ENCODE results near the gene BCAS3.

Gene BCAS3

GRCh38 chr17:61199431-61200338 is 522.0 kb downstream of the BCAS3 start:
- no peak for DNase-seq (ENCODE audit: low read depth in 2 of 2)

GRCh38 chr17:61200339-61200715 is 522.7 kb downstream of the BCAS3 start:
- no peak for DNase-seq (ENCODE audit: low read depth in 2 of 2)

- DNase-seq (ENCODE audit: low read depth in 2 of 2) = peak; percentile 86
Observed at GRCh38 chr17:61201211-61201610, 523.6 kb downstream of the BCAS3 start.

- no peak for DNase-seq (ENCODE audit: low read depth in 2 of 2)
Observed at GRCh38 chr17:61202564-61202963, 524.9 kb downstream of the BCAS3 start.

GRCh38 chr17:61203671-61204131 is 526.0 kb downstream of the BCAS3 start:
- no peak for DNase-seq (ENCODE audit: low read depth in 2 of 2)

GRCh38 chr17:61204456-61204855 is 526.8 kb downstream of the BCAS3 start:
- no peak for DNase-seq (ENCODE audit: low read depth in 2 of 2)

- no peak for DNase-seq (ENCODE audit: low read depth in 2 of 2)
Observed at GRCh38 chr17:61205401-61205800, 527.8 kb downstream of the BCAS3 start.

GRCh38 chr17:61205931-61206330 is 528.3 kb downstream of the BCAS3 start:
- peak in 1 of 2 experiments; percentile 13 for DNase-seq (ENCODE audit: low read depth in 2 of 2)

GRCh38 chr17:61206922-61207321 is 529.3 kb downstream of the BCAS3 start:
- no peak for DNase-seq (ENCODE audit: low read depth in 2 of 2)

GRCh38 chr17:61208301-61209105 is 530.9 kb downstream of the BCAS3 start:
- DNase-seq (ENCODE audit: low read depth in 2 of 2) = no peak

GRCh38 chr17:61209106-61209439 is 531.4 kb downstream of the BCAS3 start:
- DNase-seq (ENCODE audit: low read depth in 2 of 2) = no peak

GRCh38 chr17:61209525-61209924 is 531.9 kb downstream of the BCAS3 start:
- no peak for DNase-seq (ENCODE audit: low read depth in 2 of 2)

GRCh38 chr17:61211236-61211635 is 533.6 kb downstream of the BCAS3 start:
- DNase-seq (ENCODE audit: low read depth in 2 of 2) = no peak

- no peak for DNase-seq (ENCODE audit: low read depth in 2 of 2)
Observed at GRCh38 chr17:61212655-61213054, 535.0 kb downstream of the BCAS3 start.

- no peak for DNase-seq (ENCODE audit: low read depth in 2 of 2)
Observed at GRCh38 chr17:61214753-61215152, 537.1 kb downstream of the BCAS3 start.

- DNase-seq (ENCODE audit: low read depth in 2 of 2) = no peak
Observed at GRCh38 chr17:61216066-61216465, 538.4 kb downstream of the BCAS3 start.

- DNase-seq (ENCODE audit: low read depth in 2 of 2) = no peak
Observed at GRCh38 chr17:61217878-61218437, 540.3 kb downstream of the BCAS3 start.

GRCh38 chr17:61218438-61218837 is 540.8 kb downstream of the BCAS3 start:
- peak in 1 of 2 experiments; percentile 32 for DNase-seq (ENCODE audit: low read depth in 2 of 2)

GRCh38 chr17:61219460-61219859 is 541.8 kb downstream of the BCAS3 start:
- DNase-seq (ENCODE audit: low read depth in 2 of 2) = no peak

- no peak for DNase-seq (ENCODE audit: low read depth in 2 of 2)
Observed at GRCh38 chr17:61221181-61221580, 543.5 kb downstream of the BCAS3 start.

GRCh38 chr17:61221597-61222471 is 544.2 kb downstream of the BCAS3 start:
- no peak for DNase-seq (ENCODE audit: low read depth in 2 of 2)
